GM21423 (cell line): Measurements from ENCODE around the gene BABAM2.

Experiments used
- ATAC-seq: cut with Tn5 transposase; IDR thresholded peaks from one replicate; pipeline ENCODE4 v1.9.1; 2021; ENCODE audit warnings: mild to moderate bottlenecking, moderate library complexity; ENCODE audit not compliant: unreplicated experiment

BABAM2 gene

GRCh38 chr2:28336982-28337627 lies 446.6 kb downstream of the BABAM2 start:
- ATAC-seq, result no peak

GRCh38 chr2:28338046-28338817 lies 447.7 kb downstream of the BABAM2 start:
- no peak for ATAC-seq

DNA sequence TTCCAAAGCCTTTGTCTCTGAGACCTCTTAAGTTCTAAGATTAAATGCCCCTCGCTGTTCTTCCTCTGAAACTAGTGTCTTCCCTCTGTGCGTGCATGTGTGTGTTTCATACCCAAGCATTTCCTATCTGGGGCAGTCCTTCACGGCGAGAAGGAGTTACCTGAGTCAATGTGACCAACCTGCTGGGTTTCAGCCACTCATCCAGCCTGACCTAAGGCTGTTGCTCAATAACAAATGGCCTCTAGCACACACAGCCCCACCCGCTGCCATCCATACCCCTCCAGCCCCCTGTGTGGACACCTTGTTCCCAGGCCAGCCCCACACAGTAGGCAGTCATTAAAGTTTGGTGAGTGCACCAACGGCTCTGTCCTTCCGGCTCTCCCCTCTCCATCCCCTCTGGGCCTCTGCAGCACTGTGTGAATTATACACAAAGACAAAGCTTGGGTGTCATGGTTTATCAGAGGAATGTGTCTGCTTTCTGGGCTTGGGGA lies 448.3 kb downstream of the BABAM2 start:
- no peak for ATAC-seq

- ATAC-seq, result no peak
Observed at GRCh38 chr2:28339516-28340175, 449.1 kb downstream of the BABAM2 start.

DNA sequence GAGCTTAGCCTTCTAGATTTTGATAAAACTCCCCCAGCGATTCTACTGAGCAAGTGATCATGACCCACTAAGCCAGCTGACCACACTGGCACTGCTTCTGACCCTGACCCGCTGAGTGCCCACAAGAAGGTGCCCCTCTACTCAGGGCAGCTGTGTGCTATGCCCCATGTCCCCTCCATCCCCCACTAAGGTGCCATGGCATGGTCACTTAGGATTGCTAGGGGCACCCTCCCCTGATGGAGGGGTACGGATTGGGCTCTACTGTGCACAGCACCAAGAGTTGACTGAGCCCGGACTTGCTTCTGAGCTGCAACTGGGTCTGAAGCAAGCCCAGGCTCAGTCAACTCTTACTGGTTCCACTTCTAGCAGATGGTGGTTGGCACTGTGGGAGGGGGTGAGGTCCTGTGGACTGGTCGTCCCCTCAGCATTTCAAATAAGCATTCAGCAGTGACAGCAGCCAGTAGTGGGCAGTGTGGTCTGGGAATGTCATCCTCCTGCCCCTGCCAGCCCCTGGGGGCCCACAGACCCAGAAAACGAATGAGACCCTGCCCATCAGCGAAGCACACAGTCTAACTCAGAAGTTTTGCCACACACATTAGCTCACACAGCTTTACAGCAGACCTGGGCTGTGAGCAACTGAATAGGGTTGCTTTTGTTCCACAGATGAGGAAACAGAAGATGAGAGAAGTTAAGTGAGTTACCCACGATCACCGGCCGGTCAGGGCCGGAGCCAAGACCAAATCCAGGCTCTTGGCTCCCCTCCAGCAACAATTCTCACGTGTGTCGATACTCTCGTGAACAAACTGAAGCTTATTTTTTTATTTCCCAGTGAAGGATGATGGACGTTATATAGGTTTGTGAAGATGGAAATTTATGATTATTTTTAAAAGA lies 450.0 kb downstream of the BABAM2 start:
- no peak for ATAC-seq

- ATAC-seq, result no peak
Observed at GRCh38 chr2:28341208-28341891, 450.8 kb downstream of the BABAM2 start.

DNA sequence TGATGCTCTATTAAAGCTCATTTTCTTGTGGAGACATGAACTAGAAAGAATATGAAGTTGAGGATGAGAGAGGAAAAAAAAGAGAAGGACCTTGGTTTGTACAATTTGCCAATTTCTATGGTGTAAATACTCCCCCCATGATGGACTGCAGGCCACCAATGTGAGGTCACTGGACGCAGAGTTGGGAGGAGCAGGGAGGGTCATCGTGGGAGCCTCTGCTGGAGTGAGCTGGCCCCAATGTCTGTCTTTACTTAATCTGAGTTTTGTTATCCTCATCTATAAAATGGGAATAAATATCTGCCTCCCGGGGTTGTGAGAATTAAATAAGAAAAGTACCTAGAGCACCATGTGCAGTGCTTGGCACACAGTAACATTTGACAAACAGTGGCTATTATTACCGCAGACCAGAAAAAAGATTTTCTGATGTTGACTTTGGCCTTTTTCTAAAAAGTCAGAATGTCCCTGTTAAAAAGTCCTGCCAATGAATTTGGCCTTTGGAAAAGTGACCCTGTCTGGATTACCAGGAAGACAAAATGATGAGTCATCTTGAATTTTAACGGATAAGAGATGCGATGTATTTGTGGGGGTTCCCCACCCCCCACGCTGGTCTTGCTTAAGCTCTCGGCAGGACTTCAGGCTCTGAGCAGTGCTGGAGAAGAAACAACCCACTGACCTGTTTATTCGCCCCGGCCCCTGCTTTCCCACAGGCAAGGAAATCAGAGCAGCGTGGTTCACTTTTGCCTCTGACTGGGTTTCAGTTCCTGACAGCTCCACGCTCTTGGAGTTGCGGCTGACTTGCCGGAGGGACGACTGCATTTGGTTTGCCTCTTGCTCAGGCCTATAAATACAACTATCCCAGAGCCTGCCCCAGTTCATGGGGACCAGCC lies 451.8 kb downstream of the BABAM2 start:
- ATAC-seq, result no peak

- no peak for ATAC-seq
Observed at GRCh38 chr2:28343184-28343942, 452.8 kb downstream of the BABAM2 start.

GRCh38 chr2:28343971-28344715 lies 453.6 kb downstream of the BABAM2 start:
- ATAC-seq, result no peak

GRCh38 chr2:28344756-28345373 lies 454.3 kb downstream of the BABAM2 start:
- no peak for ATAC-seq

DNA sequence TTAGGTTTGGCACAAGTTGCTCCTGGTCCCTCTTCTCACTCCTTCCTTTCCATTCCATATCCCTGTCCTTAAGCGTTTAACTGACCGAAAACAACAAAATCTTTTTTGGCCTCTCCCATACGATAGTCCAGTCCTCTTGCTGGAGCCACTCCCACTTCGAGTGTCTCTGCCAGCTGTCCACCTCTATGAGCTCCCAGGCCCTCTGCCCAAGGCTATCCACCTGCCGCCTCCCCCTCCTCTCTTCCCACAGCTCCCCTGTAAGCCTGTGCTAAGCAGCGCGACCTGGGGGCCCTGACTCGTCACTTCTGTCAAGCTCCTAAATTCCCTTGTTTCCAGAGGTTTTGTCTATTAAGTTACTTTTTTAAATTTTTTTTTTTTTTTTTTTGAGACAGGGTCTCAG lies 455.1 kb downstream of the BABAM2 start:
- no peak for ATAC-seq

GRCh38 chr2:28346587-28346986 lies 456.1 kb downstream of the BABAM2 start:
- ATAC-seq, result no peak

GRCh38 chr2:28347193-28347592 lies 456.7 kb downstream of the BABAM2 start:
- ATAC-seq, result no peak

DNA sequence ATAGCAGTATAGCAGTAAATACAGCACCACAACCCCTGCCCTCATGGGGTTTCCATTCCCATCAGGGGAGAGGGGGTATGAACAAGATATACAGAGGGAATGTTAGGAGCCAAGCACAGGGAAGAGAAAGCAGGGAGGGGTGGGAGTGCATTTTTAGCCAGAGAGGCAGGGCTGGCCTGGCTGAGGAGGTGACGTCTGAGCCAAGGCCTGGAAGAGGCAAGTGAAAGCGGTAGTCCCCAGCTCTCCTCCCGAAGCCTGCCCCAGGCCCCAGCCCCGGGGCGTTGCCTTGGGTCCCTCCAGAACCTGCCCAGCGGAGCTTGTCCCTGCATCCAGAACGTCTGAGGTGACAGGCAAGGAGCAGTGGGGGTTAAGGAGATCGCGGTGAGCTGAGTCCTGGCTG lies 457.1 kb downstream of the BABAM2 start:
- ATAC-seq, result no peak

DNA sequence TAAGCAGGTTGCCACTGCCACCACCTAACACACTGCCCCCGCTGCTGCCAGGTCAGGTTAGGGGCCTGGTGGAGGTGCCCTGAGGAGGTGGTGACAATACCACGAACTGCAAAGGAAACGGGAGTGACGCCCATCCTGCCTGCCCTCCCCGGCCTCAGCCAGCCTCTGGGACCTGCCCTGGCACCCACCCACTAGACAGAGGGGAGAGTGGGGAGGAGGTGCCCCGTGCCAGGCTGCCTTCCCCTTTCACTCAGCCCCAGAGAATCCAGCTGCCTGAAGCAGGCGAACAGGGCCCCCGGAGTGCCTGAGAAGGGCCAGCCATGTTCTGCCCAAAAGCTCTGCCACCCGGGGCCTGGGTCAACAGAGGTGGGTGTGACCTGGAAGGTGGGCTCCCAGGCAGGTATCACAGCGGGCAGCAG lies 457.6 kb downstream of the BABAM2 start:
- ATAC-seq, result no peak

DNA sequence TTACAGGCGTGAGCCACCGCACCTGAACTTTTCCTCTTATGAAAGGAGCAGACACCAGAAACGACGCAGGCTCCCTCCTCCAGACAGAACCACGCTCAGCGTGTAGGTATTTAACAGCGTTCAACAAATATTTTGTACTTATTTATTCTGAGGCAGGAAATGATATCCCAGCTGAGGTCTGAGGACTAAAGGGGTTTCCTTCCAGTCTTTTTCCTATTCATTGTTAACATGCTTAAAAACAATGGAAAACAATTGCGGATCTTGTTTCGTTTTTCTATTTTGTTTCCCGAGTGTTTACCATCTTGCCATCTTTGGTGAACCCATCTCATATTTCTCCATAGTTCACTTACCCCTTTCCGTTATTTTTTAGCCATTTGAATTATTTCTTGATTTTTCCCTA lies 458.4 kb downstream of the BABAM2 start:
- no peak for ATAC-seq

- ATAC-seq, result no peak
Observed at GRCh38 chr2:28349546-28350165, 459.1 kb downstream of the BABAM2 start.
